GM23248 (cell line): ENCODE measurements around the gene C11orf54.

Experiments used
- EZH2 ChIP-seq: fragments of 200-600 bp; sonication (generic); IDR thresholded peaks from 2 replicates; pipeline ENCODE4 v1.6.1; 2018; ENCODE audit warnings: antibody characterized with exemption, mild to moderate bottlenecking; ENCODE audit not compliant: insufficient read depth, poor library complexity, severe bottlenecking
- EZH2phosphoT487 ChIP-seq: fragments of 200-600 bp; sonication (generic); IDR thresholded peaks from 2 replicates; pipeline ENCODE4 v1.6.1; 2018; ENCODE audit warnings: antibody characterized with exemption, moderate library complexity, mild to moderate bottlenecking, low read depth; ENCODE audit not compliant: insufficient read depth

GRCh38 chr11:93756748-93757147, 15.3 kb downstream of the C11orf54 start:
- TF ChIP-seq EZH2 (no peak), EZH2phosphoT487 (no peak)
